ENCODE measurements around the gene MMRN1.

The MMRN1 gene

GRCh38 chr4:90001023-90001422, 106.4 kb downstream of the MMRN1 start:
- no peak for DNase-seq

GRCh38 chr4:90002441-90003062, 107.9 kb downstream of the MMRN1 start:
- no peak for DNase-seq
